Measurements from ENCODE around the gene RALA.
"Not testable (repeated sequence)": the region's sequence is repeated elsewhere in the genome, so short reads cannot be mapped to it uniquely, and the experiment has no call there.

RALA gene

DNA sequence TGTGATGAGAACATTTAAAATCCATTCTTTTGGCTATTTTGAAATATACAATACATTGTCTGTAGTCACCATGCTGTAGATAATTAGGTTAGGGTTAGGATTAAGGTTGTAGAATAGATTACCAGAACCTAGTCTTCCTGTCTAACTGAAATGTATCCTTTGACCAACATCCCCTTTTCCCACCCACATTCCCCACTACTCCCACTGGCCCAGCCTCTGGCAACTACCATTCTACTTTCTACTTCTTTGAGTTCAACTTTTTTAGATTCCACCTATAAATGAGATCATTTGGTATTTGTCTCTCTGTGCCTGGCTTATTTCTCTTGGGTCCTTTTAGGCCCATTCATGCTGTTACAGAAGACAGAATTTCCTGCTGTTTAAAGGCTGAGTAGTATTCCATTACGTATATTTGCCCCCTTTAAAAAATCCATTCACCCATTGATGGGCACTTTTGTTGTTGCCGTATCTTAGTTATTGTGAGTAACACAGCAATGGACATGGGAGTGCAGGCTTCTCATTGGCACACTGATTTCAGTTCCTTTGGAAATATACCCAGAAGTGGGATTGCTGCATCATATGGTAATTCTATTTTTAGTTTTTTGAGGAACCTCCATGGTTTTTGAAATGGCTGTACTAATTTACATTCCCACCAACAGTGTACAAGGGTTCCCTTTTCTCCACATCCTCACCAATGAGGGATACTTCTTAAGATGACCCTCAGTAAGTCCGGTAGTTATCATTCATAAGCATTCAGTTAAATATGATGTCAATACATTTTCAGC, 104.0 kb downstream of the RALA start:
- DNase-seq (ENCODE audit: low read depth) = no peak

GRCh38 chr7:39732837-39733804, 109.7 kb downstream of the RALA start:
- peak; percentile 93 for DNase-seq (ENCODE audit: low read depth)

DNA sequence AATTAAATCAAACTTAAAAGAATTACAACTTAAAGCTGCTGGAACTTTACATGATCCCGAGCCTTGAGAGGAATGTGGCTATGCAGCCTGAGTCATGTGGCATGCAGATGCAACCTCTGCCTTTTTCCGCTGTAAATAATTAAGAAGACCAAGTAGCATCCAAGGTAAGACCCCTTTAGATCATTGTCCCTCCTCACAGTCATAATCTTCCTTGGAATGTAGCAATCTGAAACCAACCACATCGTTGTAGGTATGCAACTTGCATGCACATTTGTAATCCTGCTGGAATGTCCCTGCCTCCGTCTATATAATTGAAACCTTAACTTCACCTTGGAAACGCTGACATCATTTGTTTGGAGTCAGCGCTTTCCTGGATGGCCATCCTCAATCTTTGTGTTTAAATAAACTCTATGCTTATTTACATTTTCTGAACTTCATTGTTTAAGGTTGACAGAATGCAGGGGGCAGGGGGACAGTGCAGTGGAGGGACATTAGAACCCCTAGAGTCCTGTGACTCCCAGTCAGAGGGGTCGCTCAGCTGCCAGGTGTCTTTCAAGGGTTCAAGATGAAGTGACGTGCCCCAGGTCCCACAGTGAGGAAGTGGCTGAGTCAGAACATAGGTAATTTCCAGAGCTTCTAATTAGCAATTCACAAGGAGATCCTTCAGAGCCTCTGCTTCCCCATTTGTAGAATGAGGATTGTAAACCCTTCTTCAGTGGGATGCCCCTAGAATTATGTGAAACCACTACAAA, 110.7 kb downstream of the RALA start:
- DNase-seq (ENCODE audit: low read depth) = no peak

GRCh38 chr7:39734633-39735004, 111.2 kb downstream of the RALA start:
- DNase-seq (ENCODE audit: low read depth) = no peak

GRCh38 chr7:39735903-39736302, 112.5 kb downstream of the RALA start:
- DNase-seq (ENCODE audit: low read depth) = no peak

- no peak for DNase-seq (ENCODE audit: low read depth)
Observed at GRCh38 chr7:39741942-39742623, 118.7 kb downstream of the RALA start.

DNA sequence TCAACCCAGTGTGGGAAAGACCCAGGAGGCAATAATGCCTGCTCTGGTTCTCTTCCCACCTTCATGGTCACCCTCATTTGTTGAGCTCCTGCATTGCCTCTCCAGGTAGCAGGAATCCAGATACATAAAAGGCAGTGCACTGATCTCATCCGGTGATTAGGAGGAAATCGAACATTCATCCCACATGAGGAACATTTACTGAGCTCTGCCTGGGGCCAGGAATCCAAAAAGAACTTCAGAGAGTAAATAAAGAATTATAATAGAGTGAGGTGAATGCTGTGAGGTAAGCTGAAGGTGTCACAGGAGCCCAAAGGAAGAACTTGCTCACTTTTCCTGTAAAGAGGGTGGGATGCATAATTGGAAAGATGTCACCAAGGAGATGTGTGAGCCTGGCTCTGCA, 121.2 kb downstream of the RALA start:
- DNase-seq (ENCODE audit: low read depth) = no peak

DNA sequence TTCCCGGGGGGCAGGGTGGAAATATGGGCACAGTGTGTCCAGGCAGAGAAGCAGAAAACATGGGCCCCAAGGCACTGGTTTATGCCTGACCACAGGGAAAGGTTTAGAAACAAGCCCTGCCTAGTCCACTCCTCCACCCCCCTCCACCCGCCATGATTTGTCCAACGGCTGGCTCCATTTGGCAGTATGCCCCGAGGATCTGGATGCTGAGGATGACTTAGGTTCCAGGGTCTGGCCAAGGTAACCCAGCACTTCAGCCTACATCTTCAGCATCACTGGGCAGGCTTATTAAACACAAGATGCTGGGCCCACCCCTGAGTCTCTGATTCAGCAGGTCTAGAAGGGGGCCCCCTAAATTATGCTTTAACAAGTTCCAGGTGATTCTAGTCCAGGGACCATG, 121.9 kb downstream of the RALA start:
- DNase-seq (ENCODE audit: low read depth) = no peak

GRCh38 chr7:39746103-39746819, 122.9 kb downstream of the RALA start:
- peak; percentile 30 for DNase-seq (ENCODE audit: low read depth)

GRCh38 chr7:39749177-39749576, 125.8 kb downstream of the RALA start:
- DNase-seq (ENCODE audit: low read depth) = no peak

DNA sequence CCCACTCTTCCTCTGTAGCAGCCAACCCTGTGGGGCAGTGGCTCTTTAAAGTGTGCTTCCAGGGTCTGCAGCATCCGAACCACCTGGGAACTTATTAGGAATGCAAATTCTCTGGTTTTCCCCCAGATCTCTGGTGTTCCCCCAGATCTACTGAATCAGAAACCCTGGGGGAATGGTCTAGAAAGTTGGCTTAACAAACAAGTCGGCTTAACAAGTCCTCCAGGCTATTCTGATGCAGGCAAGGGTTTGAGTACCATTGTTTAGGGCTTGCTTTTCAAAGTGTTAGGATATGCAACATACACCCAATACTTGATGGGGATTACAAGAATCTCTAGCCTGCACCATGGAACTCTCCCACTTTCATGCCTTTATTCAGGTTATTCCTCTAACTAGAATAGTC, 126.3 kb downstream of the RALA start:
- DNase-seq (ENCODE audit: low read depth) = no peak

DNA sequence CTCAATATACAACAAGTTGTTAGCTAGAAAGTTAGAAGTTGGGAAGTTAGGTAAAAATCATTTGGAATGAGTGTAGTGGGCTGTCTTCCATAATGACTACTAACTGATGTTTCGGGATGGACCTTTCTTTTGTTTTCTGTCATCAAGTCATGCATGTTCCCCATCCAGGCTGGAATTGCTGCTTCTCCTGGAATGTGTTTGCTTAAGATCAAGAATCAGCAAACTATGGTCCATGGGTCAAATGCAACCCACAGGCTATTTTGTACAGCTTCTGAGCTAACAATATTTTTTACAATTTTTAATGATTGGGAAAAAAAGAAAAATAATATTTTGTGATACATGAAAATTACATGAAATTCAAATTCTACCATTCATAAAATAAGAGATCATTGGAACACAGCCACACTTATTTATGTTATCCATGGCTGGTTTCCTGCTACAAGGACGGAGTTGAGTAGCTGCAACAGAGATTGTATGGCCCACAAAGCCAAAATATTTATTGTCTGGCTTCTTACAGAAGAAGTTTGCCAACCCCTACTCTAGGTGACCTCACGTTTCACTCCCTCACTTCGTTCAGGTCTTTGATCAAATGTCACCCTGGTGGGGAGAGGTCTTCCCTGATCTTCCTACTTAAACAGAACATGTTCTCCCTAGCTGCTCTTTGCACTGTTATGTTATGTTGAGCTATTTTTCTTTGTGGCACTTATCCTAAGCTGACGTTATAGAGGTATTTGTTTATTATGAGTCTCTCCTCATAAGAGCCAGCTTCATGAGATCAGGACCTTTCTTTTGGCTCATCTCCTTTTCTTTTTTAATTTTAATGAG, 127.1 kb downstream of the RALA start:
- DNase-seq (ENCODE audit: low read depth) = no peak

DNA sequence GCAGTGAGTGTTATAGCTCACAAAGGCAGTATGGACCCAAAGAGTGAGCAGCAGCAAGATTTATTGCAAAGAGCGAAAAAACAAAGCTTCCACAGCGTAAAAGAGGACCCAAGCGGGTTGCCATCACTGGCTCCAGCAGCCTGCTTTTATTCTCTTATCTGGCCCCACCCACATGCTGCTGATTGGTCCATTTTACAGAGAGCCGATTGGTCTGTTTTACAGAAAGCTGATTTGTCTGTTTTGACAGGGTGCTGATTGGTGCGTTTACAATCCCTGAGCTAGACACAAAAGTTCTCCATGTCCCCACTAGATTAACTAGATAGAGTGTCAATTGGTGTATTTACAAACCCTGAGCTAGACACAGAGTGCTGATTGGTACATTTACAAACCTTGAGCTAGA, 129.9 kb downstream of the RALA start:
- DNase-seq (ENCODE audit: low read depth) = not testable (repeated sequence)

DNA sequence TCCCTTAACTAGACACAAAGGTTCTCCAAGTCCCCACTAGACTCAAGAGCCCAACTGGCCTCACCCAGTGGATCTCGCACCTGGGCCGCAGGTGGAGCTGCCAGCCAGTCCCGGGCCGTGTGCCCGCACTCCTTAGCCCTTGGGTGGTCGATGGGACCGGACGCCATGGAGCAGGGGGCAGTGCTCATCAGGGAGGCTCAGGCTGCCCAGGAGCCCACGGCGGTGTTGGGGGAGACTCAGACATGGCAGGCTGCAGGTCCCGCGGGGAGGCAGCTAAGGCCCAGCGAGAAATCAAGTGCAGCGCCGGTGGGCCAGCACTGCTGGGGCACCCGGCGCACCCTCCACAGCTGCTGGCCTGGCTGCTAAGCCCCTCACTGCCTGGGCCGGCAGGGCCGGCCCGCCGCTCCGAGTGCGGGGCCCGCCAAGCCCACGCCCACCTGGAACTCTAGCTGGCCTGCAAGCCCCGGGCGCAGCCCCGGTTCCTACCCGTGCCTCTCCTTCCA, 130.5 kb downstream of the RALA start:
- no peak for DNase-seq (ENCODE audit: low read depth)

- DNase-seq (ENCODE audit: low read depth) = no peak
Observed at GRCh38 chr7:39754326-39755120, 131.2 kb downstream of the RALA start.

DNA sequence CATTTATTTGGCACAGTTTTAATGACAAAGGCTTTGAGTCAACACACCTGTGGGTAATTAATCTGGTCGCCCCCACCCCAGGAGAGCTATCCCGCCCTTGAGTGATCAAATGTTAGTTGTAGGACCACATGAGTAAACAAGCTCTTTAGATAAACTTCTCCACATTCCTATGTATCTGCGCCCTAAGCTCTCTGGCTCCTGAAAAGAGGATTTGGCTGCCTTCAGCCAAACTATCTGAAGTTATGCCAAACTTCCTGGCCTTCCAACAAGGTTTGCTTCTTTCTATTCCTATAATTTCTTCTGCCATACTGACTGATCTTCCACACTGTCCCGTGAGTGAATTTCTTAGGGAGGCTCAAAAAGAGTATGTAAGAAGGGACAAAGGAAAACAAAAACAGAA, 134.2 kb downstream of the RALA start:
- no peak for DNase-seq (ENCODE audit: low read depth)

All from stimulated activated CD8-positive, alpha-beta memory T cell treated with anti-CD3 and anti-CD28 coated beads, Interleukin-12 subunit alpha, Interleukin-12 subunit beta, amount 100 ng/mL, for 4 hours (primary cell).